Keratinocyte (primary cell): ENCODE results near the gene QRICH2.

Source experiments
- CTCF ChIP-seq, 3 experiments: IDR thresholded peaks in 1 of 3; conservative IDR thresholded peaks in 1 of 3; optimal IDR thresholded peaks in 1 of 3; 2 replicates in 2 of 3; 3 replicates in 1 of 3; pipeline versions ENCODE3 to v1.5.1; 2011; ENCODE audit warnings: low read length in 3 of 3, mild to moderate bottlenecking in 3 of 3, moderate library complexity in 2 of 3, control low read depth in 1 of 3, inconsistent platforms in 1 of 3; ENCODE audit not compliant: insufficient read depth in 2 of 3; ENCODE audit errors: extremely low read depth in 1 of 3
- EZH2 ChIP-seq: IDR thresholded peaks from one replicate; pipeline ENCODE4 v1.6.1; 2012; ENCODE audit warnings: inconsistent platforms, mild to moderate bottlenecking, low read length, moderate library complexity

- TF ChIP-seq EZH2: no peak
- no peak for TF ChIP-seq CTCF (optimal IDR thresholded peaks at IDR 0.05 in 1 of 3, IDR thresholded peaks at IDR 0.05 in 1 of 3, conservative IDR thresholded peaks at IDR 0.05 in 1 of 3; ENCODE audit: extremely low read depth in 1 of 3, insufficient read depth in 2 of 3, low read length in 3 of 3)
These were observed 48.9 kb upstream of the QRICH2 start for GRCh38 chr17:76356803-76357456.
